ENCODE data around the gene BAMBI.

DNA sequence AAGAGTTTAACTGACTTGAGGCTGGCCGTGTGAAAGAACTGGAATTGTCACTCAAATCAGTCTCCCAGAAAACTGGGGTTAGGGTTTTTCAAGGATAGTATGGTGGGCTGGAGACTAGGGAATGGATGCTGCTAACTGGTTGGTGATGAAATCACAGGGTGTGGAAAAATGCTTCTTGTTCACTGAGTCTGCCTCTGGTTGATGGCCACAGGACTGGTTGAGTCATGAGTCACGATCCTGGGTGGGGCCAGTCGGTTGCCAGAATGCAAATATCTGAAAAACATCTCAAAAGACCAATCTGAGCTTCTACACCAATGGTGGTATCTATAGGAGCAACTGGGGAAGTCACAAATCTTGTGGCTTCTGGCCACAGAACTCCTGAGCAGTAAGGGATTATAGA is 16.3 kb upstream of the BAMBI start:
- TF ChIP-seq, protein P1, sequence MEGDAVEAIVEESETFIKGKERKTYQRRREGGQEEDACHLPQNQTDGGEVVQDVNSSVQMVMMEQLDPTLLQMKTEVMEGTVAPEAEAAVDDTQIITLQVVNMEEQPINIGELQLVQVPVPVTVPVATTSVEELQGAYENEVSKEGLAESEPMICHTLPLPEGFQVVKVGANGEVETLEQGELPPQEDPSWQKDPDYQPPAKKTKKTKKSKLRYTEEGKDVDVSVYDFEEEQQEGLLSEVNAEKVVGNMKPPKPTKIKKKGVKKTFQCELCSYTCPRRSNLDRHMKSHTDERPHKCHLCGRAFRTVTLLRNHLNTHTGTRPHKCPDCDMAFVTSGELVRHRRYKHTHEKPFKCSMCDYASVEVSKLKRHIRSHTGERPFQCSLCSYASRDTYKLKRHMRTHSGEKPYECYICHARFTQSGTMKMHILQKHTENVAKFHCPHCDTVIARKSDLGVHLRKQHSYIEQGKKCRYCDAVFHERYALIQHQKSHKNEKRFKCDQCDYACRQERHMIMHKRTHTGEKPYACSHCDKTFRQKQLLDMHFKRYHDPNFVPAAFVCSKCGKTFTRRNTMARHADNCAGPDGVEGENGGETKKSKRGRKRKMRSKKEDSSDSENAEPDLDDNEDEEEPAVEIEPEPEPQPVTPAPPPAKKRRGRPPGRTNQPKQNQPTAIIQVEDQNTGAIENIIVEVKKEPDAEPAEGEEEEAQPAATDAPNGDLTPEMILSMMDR (IDR thresholded peaks at IDR 0.05) = no peak
- no peak for TF ChIP-seq POLR2A (IDR thresholded peaks at IDR 0.05)

All from esophagus squamous epithelium (tissue), 4 donors.